Middle frontal gyrus (tissue), 1 donor: Measurements from ENCODE around the gene CHSY1.

Experiments used
- DNase-seq: peaks from one replicate; pipeline ENCODE4 v3.0.0-alpha.2; 2015; ENCODE audit warnings: low spot score; ENCODE audit errors: extremely low spot score

CHSY1 gene

GRCh38 chr15:101153801-101154656 is 97.8 kb downstream of the CHSY1 start:
- DNase-seq: no peak

- DNase-seq: no peak
Measured at GRCh38 chr15:101152914-101153313, 98.9 kb downstream of the CHSY1 start.

GRCh38 chr15:101151288-101151687 is 100.6 kb downstream of the CHSY1 start:
- DNase-seq: no peak

GRCh38 chr15:101150723-101151040 is 101.2 kb downstream of the CHSY1 start:
- DNase-seq: no peak

GRCh38 chr15:101149864-101150722 is 101.8 kb downstream of the CHSY1 start:
- no peak for DNase-seq

GRCh38 chr15:101148881-101149664 is 102.8 kb downstream of the CHSY1 start:
- DNase-seq: no peak

GRCh38 chr15:101148166-101148880 is 103.5 kb downstream of the CHSY1 start:
- DNase-seq: no peak

- no peak for DNase-seq
Measured at GRCh38 chr15:101147181-101147580, 104.7 kb downstream of the CHSY1 start.

- no peak for DNase-seq
Measured at GRCh38 chr15:101146118-101146702, 105.6 kb downstream of the CHSY1 start.

- DNase-seq: no peak
Measured at GRCh38 chr15:101145362-101145761, 106.5 kb downstream of the CHSY1 start.

GRCh38 chr15:101143321-101143720 is 108.5 kb downstream of the CHSY1 start:
- DNase-seq: no peak

- DNase-seq: no peak
Measured at GRCh38 chr15:101142711-101143110, 109.1 kb downstream of the CHSY1 start.

- no peak for DNase-seq
Measured at GRCh38 chr15:101141926-101142527, 109.8 kb downstream of the CHSY1 start.

- DNase-seq: no peak
Measured at GRCh38 chr15:101140697-101141065, 111.2 kb downstream of the CHSY1 start.

GRCh38 chr15:101139986-101140696 is 111.7 kb downstream of the CHSY1 start:
- DNase-seq: no peak

- no peak for DNase-seq
Measured at GRCh38 chr15:101138913-101139880, 112.7 kb downstream of the CHSY1 start.

GRCh38 chr15:101138086-101138660 is 113.7 kb downstream of the CHSY1 start:
- DNase-seq: no peak

GRCh38 chr15:101137312-101137940 is 114.4 kb downstream of the CHSY1 start:
- no peak for DNase-seq
